DND-41 (cell line): ENCODE data around the gene UQCRH.

Experiments
- ATAC-seq: fragments of 200-7000 bp; cut with Tn5 transposase; 3 replicates; pipeline ENCODE4 v1.9.1; 2021; ENCODE audit warnings: low read depth; ENCODE audit not compliant: insufficient read depth
- DNase-seq: peaks from one replicate; pipeline ENCODE4 v3.0.0-alpha.2; 2020
- H2AFZ ChIP-seq: 2 replicates; pipeline ENCODE4 v1.6.0; 2012; ENCODE audit warnings: low read depth, low read length
- H3K27ac ChIP-seq: 2 replicates; pipeline ENCODE4 v1.5.1; 2012; ENCODE audit warnings: low read length, inconsistent platforms
- H3K27me3 ChIP-seq: fragments of 200-600 bp; sonication (generic); 2 replicates; pipeline ENCODE4 v1.6.0; 2012; ENCODE audit warnings: low read length, mild to moderate bottlenecking, inconsistent platforms; ENCODE audit not compliant: insufficient read depth, poor library complexity
- H3K36me3 ChIP-seq: 2 replicates; pipeline ENCODE4 v1.5.1; 2012; ENCODE audit warnings: low read length, inconsistent platforms; ENCODE audit not compliant: insufficient read depth
- H3K4me1 ChIP-seq: 2 replicates; pipeline ENCODE4 v1.5.1; 2012; ENCODE audit warnings: mild to moderate bottlenecking, low read length; ENCODE audit not compliant: insufficient read depth
- H3K4me2 ChIP-seq: 2 replicates; pipeline ENCODE4 v1.6.0; 2012; ENCODE audit warnings: mild to moderate bottlenecking, moderate library complexity, low read length, inconsistent platforms; ENCODE audit not compliant: insufficient read depth
- H3K4me3 ChIP-seq, 2 experiments: fragments of 200-600 bp in 1 of 2; shearing (Covaris generic) in 1 of 2; 2 replicates each; pipeline ENCODE4 v1.5.1; 2012 to 2016; ENCODE audit warnings: inconsistent platforms in 2 of 2, low read length in 2 of 2, mild to moderate bottlenecking in 2 of 2, low read depth in 1 of 2, moderate library complexity in 1 of 2
- H3K79me2 ChIP-seq: 2 replicates; pipeline ENCODE4 v1.6.0; 2012; ENCODE audit warnings: low read length, inconsistent platforms; ENCODE audit not compliant: insufficient read depth
- H3K9ac ChIP-seq: 2 replicates; pipeline ENCODE4 v1.6.0; 2012; ENCODE audit warnings: low read depth, mild to moderate bottlenecking, inconsistent platforms, low read length, moderate library complexity
- H3K9me3 ChIP-seq: 2 replicates; pipeline ENCODE4 v1.5.1; 2012; ENCODE audit warnings: low read length, moderate library complexity, mild to moderate bottlenecking, inconsistent platforms; ENCODE audit not compliant: insufficient read depth, severe bottlenecking
- H4K20me1 ChIP-seq: 2 replicates; pipeline ENCODE4 v1.6.0; 2012; ENCODE audit warnings: low read length; ENCODE audit not compliant: insufficient read depth
- CTCF ChIP-seq: IDR thresholded peaks from 2 replicates; pipeline ENCODE4 v1.5.1; 2012; ENCODE audit warnings: borderline replicate concordance, low read length, moderate library complexity, mild to moderate bottlenecking; ENCODE audit not compliant: poor library complexity, severe bottlenecking; ENCODE audit errors: extremely low read depth
- EZH2 ChIP-seq: IDR thresholded peaks from 3 replicates; pipeline ENCODE4 v1.6.1; 2012; ENCODE audit warnings: borderline replicate concordance, low read depth, mild to moderate bottlenecking, moderate library complexity, low read length, inconsistent platforms; ENCODE audit not compliant: severe bottlenecking

UQCRH gene

GRCh38 chr1:46274225-46275029, 29.1 kb upstream of the UQCRH start:
- H3K9ac ChIP-seq: no peak overlapping the region
- ATAC-seq (no peak), DNase-seq (no peak)
- no peaks in the 10 kb centered on the region for H3K27me3 ChIP-seq
- no peaks in the 10 kb centered on the region for H3K9me3 ChIP-seq
- no peak for TF ChIP-seq CTCF
- TF ChIP-seq EZH2: no peak
- H3K4me1 ChIP-seq: no peaks in the 10 kb centered on the region
- H3K4me3 ChIP-seq: no peak overlapping the region
- H3K79me2 ChIP-seq: no peaks in the 10 kb centered on the region
- H3K4me2 ChIP-seq: no peak overlapping the region
- peaks cover 99% of the 10 kb centered on the region for H3K36me3 ChIP-seq
- H2AFZ ChIP-seq: no peak overlapping the region
- H3K27ac ChIP-seq: no peak overlapping the region
- 0 out of 2 replicates have a peak, but pooled peaks cover 2% of the 10 kb centered on the region for H4K20me1 ChIP-seq

GRCh38 chr1:46275030-46275337, 28.5 kb upstream of the UQCRH start:
- no peaks in the 10 kb centered on the region for H3K27me3 ChIP-seq
- ATAC-seq (no peak), DNase-seq (no peak)
- no peak overlapping the region for H3K4me3 ChIP-seq
- H3K4me2 ChIP-seq: no peak overlapping the region
- H3K36me3 ChIP-seq: peaks cover 99% of the 10 kb centered on the region
- no peak overlapping the region for H3K9ac ChIP-seq
- no peak overlapping the region for H3K27ac ChIP-seq
- 0 out of 2 replicates have a peak, but pooled peaks cover 2% of the 10 kb centered on the region for H4K20me1 ChIP-seq
- no peak for TF ChIP-seq EZH2
- TF ChIP-seq CTCF: no peak
- no peak overlapping the region for H2AFZ ChIP-seq
- no peaks in the 10 kb centered on the region for H3K4me1 ChIP-seq
- H3K79me2 ChIP-seq: no peaks in the 10 kb centered on the region
- no peaks in the 10 kb centered on the region for H3K9me3 ChIP-seq

GRCh38 chr1:46277658-46278373, 25.7 kb upstream of the UQCRH start:
- TF ChIP-seq EZH2 (no peak), CTCF (no peak)
- Histone ChIP-seq H3K4me3 (no peak overlapping the region), H3K79me2 (no peaks in the 10 kb centered on the region), H3K9me3 (no peaks in the 10 kb centered on the region), H3K27ac (no peak overlapping the region), H3K4me2 (no peak overlapping the region), H4K20me1 (0 out of 2 replicates have a peak, but pooled peaks cover 2% of the 10 kb centered on the region), H3K36me3 (peaks cover 97% of the 10 kb centered on the region), H3K4me1 (no peaks in the 10 kb centered on the region), H3K9ac (no peak overlapping the region), H3K27me3 (no peaks in the 10 kb centered on the region), H2AFZ (no peak overlapping the region)
- no peak for DNase-seq
- no peak for ATAC-seq
